GM21786 (cell line): Measurements from ENCODE around the gene PDZK1.
"Not testable (repeated sequence)": the region's sequence is repeated elsewhere in the genome, so short reads cannot be mapped to it uniquely, and the experiment has no call there.

ENCODE experiments used
- ATAC-seq: cut with Tn5 transposase; IDR thresholded peaks from one replicate; pipeline ENCODE4 v1.9.1; 2021; ENCODE audit not compliant: unreplicated experiment

Gene PDZK1

GRCh38 chr1:145707183-145707867 is at the start of gene PDZK1:
PDZK1 (minus strand) TSS chr1:145707368; CDS start chr1:145688021, 19,347 bp downstream.
- ATAC-seq = no peak

GRCh38 chr1:145751491-145752037 is 44.4 kb upstream of the PDZK1 start:
- no peak for ATAC-seq

GRCh38 chr1:145750426-145750825 is 43.3 kb upstream of the PDZK1 start:
- no peak for ATAC-seq

GRCh38 chr1:145747398-145748247 is 40.5 kb upstream of the PDZK1 start:
- no peak for ATAC-seq

GRCh38 chr1:145740269-145740668 is 33.1 kb upstream of the PDZK1 start:
- no peak for ATAC-seq

GRCh38 chr1:145736191-145736590 is 29.0 kb upstream of the PDZK1 start:
- no peak for ATAC-seq

- ATAC-seq = no peak
These were observed 23.7 kb upstream of the PDZK1 start for GRCh38 chr1:145730900-145731299.

GRCh38 chr1:145730467-145730866 is 23.3 kb upstream of the PDZK1 start:
- ATAC-seq = no peak

- no peak for ATAC-seq
These were observed 22.7 kb upstream of the PDZK1 start for GRCh38 chr1:145729666-145730436.

GRCh38 chr1:145729196-145729595 is 22.0 kb upstream of the PDZK1 start:
- ATAC-seq = no peak

- ATAC-seq = not testable (repeated sequence)
These were observed 19.0 kb upstream of the PDZK1 start for GRCh38 chr1:145726193-145726592.

- ATAC-seq = peak; percentile 68
These were observed 13.9 kb upstream of the PDZK1 start for GRCh38 chr1:145720878-145721671.

- ATAC-seq = no peak
These were observed 13.3 kb upstream of the PDZK1 start for GRCh38 chr1:145720556-145720877.

- no peak for ATAC-seq
These were observed 12.3 kb upstream of the PDZK1 start, which contains the start of gene CD160 for GRCh38 chr1:145719230-145720079. CD160 (plus strand) TSS chr1:145719499; CDS start chr1:145728328, 8,829 bp downstream.

GRCh38 chr1:145718465-145718864 is 11.3 kb upstream of the PDZK1 start:
- ATAC-seq = not testable (repeated sequence)

- no peak for ATAC-seq
These were observed 10.7 kb upstream of the PDZK1 start for GRCh38 chr1:145717833-145718232.

- no peak for ATAC-seq
These were observed 9.6 kb upstream of the PDZK1 start for GRCh38 chr1:145716641-145717345.

GRCh38 chr1:145714524-145715111 is 7.5 kb upstream of the PDZK1 start:
- no peak for ATAC-seq
